ENCODE data around the gene PELI2.

PELI2 gene

GRCh38 chr14:56299306-56299984 lies 181.2 kb downstream of the PELI2 start:
- DNase-seq (ENCODE audit: low read depth in 3 of 3), result no peak

DNA sequence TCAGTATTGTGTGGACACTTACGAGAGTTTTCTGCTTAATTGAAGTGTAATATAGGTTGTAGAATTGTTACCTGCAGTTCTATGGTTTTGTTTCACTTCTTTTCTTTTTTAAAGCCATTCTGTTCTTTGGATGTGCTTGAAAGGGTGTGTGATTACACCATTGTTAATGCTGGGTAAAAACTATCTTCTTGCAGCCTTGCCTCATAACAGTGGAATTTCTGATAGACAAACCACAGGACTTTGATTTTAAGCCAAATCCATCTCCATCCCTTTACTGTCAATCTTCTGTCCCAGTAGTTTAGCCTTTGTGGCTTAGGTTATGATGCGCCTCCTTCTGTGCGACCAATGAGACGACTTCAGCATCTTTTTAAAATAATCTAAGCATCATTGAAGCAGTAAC lies 182.3 kb downstream of the PELI2 start:
- no peak for DNase-seq (ENCODE audit: low read depth in 3 of 3)

- no peak for DNase-seq (ENCODE audit: low read depth in 3 of 3)
These were observed 186.2 kb downstream of the PELI2 start for GRCh38 chr14:56304456-56304855.

- no peak for DNase-seq (ENCODE audit: low read depth in 3 of 3)
These were observed 191.0 kb downstream of the PELI2 start for GRCh38 chr14:56309198-56309597.

DNA sequence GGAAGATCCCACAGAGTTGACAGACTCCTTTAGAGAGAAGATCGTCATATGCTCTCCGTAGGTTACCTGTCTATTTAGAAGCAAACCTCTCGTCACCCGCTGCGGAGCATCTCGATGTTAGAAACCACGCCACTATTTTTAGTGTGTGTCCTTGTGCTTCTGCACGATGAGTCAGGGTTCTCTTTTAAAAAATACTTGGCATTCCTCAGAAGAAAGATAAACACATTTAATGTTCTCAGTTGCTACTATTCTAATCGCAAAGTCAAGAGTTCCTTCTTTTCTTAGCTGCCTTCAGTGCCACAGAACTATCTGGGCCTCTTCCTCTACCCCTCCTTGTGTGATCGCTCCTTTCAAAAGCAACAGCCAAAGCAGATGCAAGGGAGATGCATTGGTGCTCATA lies 192.4 kb downstream of the PELI2 start:
- no peak for DNase-seq (ENCODE audit: low read depth in 3 of 3)

GRCh38 chr14:56313789-56314188 lies 195.6 kb downstream of the PELI2 start:
- DNase-seq (ENCODE audit: low read depth in 3 of 3), result no peak

- DNase-seq (ENCODE audit: low read depth in 3 of 3), result no peak
These were observed 200.3 kb downstream of the PELI2 start for GRCh38 chr14:56318393-56319115.

- no peak for DNase-seq (ENCODE audit: low read depth in 3 of 3)
These were observed 203.7 kb downstream of the PELI2 start for GRCh38 chr14:56321861-56322260.

GRCh38 chr14:56322531-56322930 lies 204.3 kb downstream of the PELI2 start:
- no peak for DNase-seq (ENCODE audit: low read depth in 3 of 3)

GRCh38 chr14:56324454-56324853 lies 206.2 kb downstream of the PELI2 start:
- DNase-seq (ENCODE audit: low read depth in 3 of 3), result no peak

GRCh38 chr14:56324856-56325699 lies 206.9 kb downstream of the PELI2 start:
- DNase-seq (ENCODE audit: low read depth in 3 of 3), result no peak

DNA sequence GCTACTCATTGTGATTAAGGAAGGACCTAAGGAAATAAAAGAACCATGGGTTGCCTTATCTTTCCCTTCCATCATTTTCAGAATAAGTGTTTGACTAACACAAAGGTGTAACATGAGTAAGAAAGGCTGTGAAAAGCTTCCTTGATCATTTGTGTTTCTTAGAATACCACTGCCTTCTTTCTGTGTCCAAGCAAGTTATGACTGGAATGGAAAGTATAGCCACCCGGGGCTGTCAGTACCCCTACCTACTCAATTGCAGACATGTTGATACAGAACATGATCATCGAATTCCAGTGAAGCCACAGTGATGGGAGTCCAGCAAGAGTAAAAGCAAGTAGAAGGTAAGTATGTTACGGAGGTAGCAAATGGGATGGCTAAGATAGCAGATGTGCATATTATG lies 209.8 kb downstream of the PELI2 start:
- no peak for DNase-seq (ENCODE audit: low read depth in 3 of 3)

DNA sequence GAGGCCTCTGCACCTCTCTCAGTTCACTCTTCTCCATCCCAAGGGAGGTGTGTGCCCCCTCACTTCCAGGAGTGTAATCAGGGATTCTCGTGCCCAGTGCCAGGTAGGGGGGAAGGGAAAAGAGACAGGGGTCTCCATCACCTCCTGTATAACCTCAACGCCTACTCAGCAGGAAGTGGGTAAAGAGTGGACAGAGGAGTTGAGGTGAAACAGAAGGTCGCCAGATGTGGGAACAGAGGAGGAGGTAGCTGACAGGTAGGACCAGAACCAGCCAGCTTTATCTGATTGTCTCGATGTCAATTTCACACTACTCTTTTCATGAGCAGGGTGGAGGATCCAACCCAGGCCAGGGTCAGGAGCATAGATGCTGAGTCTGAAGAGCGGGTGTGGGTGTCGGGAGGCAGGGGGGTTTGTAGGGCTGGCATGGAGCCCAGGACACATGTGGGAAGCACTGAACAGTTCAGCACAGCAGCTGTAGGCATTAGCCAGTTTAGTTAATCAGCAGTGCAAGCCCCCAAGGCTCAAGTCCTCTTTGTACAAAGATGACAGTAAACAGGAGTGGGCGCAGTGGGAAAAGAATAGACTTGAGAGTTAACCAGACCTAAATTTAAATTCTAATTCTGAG lies 213.5 kb downstream of the PELI2 start:
- DNase-seq (ENCODE audit: low read depth in 3 of 3), result no peak

- DNase-seq (ENCODE audit: low read depth in 3 of 3), result no peak
These were observed 215.4 kb downstream of the PELI2 start for GRCh38 chr14:56333359-56334292.

DNA sequence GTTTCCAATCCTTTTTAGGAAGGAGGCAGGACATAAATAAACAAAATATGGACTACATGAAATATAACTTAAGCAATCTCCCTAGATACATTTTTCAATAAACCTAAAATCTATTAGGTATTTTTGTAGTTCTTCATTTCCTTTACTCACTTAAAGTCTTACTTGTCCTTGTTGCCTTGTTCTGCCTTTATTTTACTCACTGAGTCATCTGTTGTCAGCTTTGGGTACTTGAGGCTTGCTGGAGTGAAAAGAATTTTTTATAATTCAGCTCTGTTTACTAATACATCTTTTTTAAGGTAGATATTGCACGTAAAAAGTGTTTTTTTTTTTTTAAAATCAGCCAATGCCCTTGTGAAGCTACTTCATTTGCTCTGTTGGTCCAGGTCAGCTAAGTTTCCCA lies 216.2 kb downstream of the PELI2 start:
- no peak for DNase-seq (ENCODE audit: low read depth in 3 of 3)

DNA sequence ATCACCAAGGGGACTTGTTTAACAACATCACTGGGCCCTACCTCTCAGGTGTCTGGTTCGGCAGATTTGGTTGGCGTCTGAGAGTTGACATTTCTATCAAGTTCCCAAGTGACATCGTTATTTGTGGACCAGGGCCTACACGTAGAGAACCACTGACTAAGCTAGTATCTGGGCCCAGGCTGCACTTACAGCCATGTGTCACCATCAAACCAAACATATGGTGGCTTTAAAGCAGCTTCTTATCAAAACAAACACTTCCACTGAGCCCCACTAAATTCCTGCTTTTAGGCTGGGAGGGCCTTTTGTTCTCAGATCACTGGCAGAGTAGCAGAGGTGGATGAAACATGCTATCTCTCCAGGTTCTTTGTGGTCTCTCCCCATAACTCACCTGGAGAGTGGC lies 220.5 kb downstream of the PELI2 start:
- DNase-seq (ENCODE audit: low read depth in 3 of 3), result no peak

GRCh38 chr14:56339855-56340701 lies 221.9 kb downstream of the PELI2 start:
- DNase-seq (ENCODE audit: low read depth in 3 of 3), result peak; percentile 20 to 37 (median 26)

DNA sequence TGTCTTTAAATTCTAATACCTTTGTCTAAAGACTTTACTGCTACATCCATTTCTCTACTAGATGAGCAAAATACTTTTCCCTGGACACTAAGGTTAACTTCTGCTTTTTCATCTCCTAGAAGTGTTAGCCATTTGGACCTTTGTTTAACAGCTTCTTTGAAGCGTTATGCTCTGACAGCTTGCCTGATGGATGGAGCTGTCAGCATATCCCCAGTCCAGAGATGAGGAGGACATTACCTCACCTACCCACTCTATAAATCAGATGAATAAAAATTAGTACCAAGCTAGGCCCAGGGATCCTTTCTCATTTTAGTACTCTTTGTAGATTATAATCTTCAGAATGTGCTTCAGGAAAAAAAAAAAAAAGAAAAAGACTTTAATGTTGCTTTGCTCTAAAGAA lies 222.7 kb downstream of the PELI2 start:
- no peak for DNase-seq (ENCODE audit: low read depth in 3 of 3)

GRCh38 chr14:56341766-56342493 lies 223.7 kb downstream of the PELI2 start:
- no peak for DNase-seq (ENCODE audit: low read depth in 3 of 3)
